IPS-15b (cell line): ENCODE data around the gene GGA2.
A peak's percentile ranks its signal among the peaks of the same experiment; 100 is the strongest.
"Not testable (repeated sequence)": the region's sequence is repeated elsewhere in the genome, so short reads cannot be mapped to it uniquely, and the experiment has no call there.

Experiments
- H3K27me3 ChIP-seq: one replicate; pipeline ENCODE4 v1.6.1; 2013; ENCODE audit warnings: low read length; ENCODE audit not compliant: control insufficient read depth, insufficient read depth
- H3K36me3 ChIP-seq: one replicate; pipeline ENCODE4 v1.6.1; 2013; ENCODE audit warnings: low read length; ENCODE audit not compliant: control insufficient read depth, insufficient read depth
- H3K4me1 ChIP-seq: one replicate; pipeline ENCODE4 v1.6.1; 2013; ENCODE audit warnings: mild to moderate bottlenecking, low read length; ENCODE audit not compliant: control insufficient read depth, insufficient read depth
- H3K4me3 ChIP-seq: one replicate; pipeline ENCODE4 v1.5.1; 2013; ENCODE audit warnings: low read depth, low read length
- H3K9ac ChIP-seq: one replicate; pipeline ENCODE4 v1.6.1; 2013; ENCODE audit warnings: low read depth, mild to moderate bottlenecking, low read length
- H3K9me3 ChIP-seq: one replicate; pipeline ENCODE4 v1.6.1; 2013; ENCODE audit warnings: mild to moderate bottlenecking, low read length; ENCODE audit not compliant: control insufficient read depth, insufficient read depth

GGA2 gene

GRCh38 chr16:23510164-23510914, at the start of gene GGA2:
Gene GGA2 (minus strand): TSS chr16:23510494. CDS start chr16:23510411, 83 bp downstream.
- peak within 1 kb of the TSS; percentile 89 for H3K9ac ChIP-seq
- H3K4me1 ChIP-seq, result peaks cover 5% of the 10 kb centered on the region
- H3K9me3 ChIP-seq, result no peaks in the 10 kb centered on the region
- H3K36me3 ChIP-seq, result peaks cover 4% of the 10 kb centered on the region
- H3K27me3 ChIP-seq, result no peaks in the 10 kb centered on the region
- peak within 1 kb of the TSS; percentile 84 for H3K4me3 ChIP-seq

GRCh38 chr16:23557779-23558702, 47.7 kb upstream of the GGA2 start:
- Histone ChIP-seq H3K9me3 (no peaks in the 10 kb centered on the region), H3K4me3 (peak overlapping the region; percentile 94), H3K4me1 (peaks cover 5% of the 10 kb centered on the region), H3K27me3 (no peaks in the 10 kb centered on the region), H3K9ac (peak overlapping the region; percentile 98), H3K36me3 (peaks cover 19% of the 10 kb centered on the region)

GRCh38 chr16:23556881-23557778, 46.8 kb upstream of the GGA2 start, which contains the start of the genes EARS2 and UBFD1:
Gene EARS2 (minus strand): TSS chr16:23557350. CDS start chr16:23557343, 7 bp downstream.
Gene UBFD1 (plus strand): TSS chr16:23557727. CDS start chr16:23557743, 16 bp downstream.
- H3K4me3 ChIP-seq, result peak within 1 kb of the TSS; percentile 94
- no peaks in the 10 kb centered on the region for H3K27me3 ChIP-seq
- H3K9ac ChIP-seq, result peak within 1 kb of the TSS; percentile 98
- peaks cover 18% of the 10 kb centered on the region for H3K36me3 ChIP-seq
- H3K4me1 ChIP-seq, result peaks cover 5% of the 10 kb centered on the region
- H3K9me3 ChIP-seq, result no peaks in the 10 kb centered on the region

GRCh38 chr16:23554536-23554935, 44.2 kb upstream of the GGA2 start:
- Histone ChIP-seq H3K27me3 (no peaks in the 10 kb centered on the region), H3K9me3 (no peaks in the 10 kb centered on the region), H3K4me3 (no peak overlapping the region), H3K36me3 (peaks cover 27% of the 10 kb centered on the region), H3K4me1 (peaks cover 5% of the 10 kb centered on the region), H3K9ac (no peak overlapping the region)

GRCh38 chr16:23552161-23552560, 41.9 kb upstream of the GGA2 start:
- H3K27me3 ChIP-seq, result no peaks in the 10 kb centered on the region
- peaks cover 32% of the 10 kb centered on the region for H3K36me3 ChIP-seq
- H3K9ac ChIP-seq, result no peak overlapping the region
- H3K4me1 ChIP-seq, result peaks cover 3% of the 10 kb centered on the region
- no peaks in the 10 kb centered on the region for H3K9me3 ChIP-seq
- H3K4me3 ChIP-seq, result no peak overlapping the region

- Histone ChIP-seq H3K36me3 (peaks cover 48% of the 10 kb centered on the region), H3K9me3 (no peaks in the 10 kb centered on the region), H3K4me3 (no peak overlapping the region), H3K27me3 (no peaks in the 10 kb centered on the region), H3K4me1 (no peaks in the 10 kb centered on the region), H3K9ac (no peak overlapping the region)
These were observed 39.6 kb upstream of the GGA2 start for GRCh38 chr16:23549938-23550337.

- Histone ChIP-seq H3K4me3 (no peak overlapping the region), H3K9me3 (no peaks in the 10 kb centered on the region), H3K36me3 (peaks cover 42% of the 10 kb centered on the region), H3K4me1 (no peaks in the 10 kb centered on the region), H3K9ac (no peak overlapping the region), H3K27me3 (no peaks in the 10 kb centered on the region)
These were observed 34.1 kb upstream of the GGA2 start for GRCh38 chr16:23544436-23544835.

- not testable (repeated sequence) for H3K9me3 ChIP-seq, H3K4me1 ChIP-seq, H3K4me3 ChIP-seq, H3K27me3 ChIP-seq, H3K9ac ChIP-seq
- H3K36me3 ChIP-seq, result peaks cover 36% of the 10 kb centered on the region
These were observed 30.5 kb upstream of the GGA2 start for GRCh38 chr16:23540817-23541178.

- H3K36me3 ChIP-seq, result peaks cover 34% of the 10 kb centered on the region
These were observed 29.9 kb upstream of the GGA2 start for GRCh38 chr16:23539984-23540816.

GRCh38 chr16:23538919-23539278, 28.6 kb upstream of the GGA2 start:
- H3K27me3 ChIP-seq, result no peaks in the 10 kb centered on the region
- no peaks in the 10 kb centered on the region for H3K4me1 ChIP-seq
- H3K9ac ChIP-seq, result no peak overlapping the region
- H3K36me3 ChIP-seq, result peaks cover 36% of the 10 kb centered on the region
- H3K9me3 ChIP-seq, result no peaks in the 10 kb centered on the region
- H3K4me3 ChIP-seq, result no peak overlapping the region

More at GRCh38 chr16:23539984-23540816, 29.9 kb upstream of the GGA2 start:
- Histone ChIP-seq H3K4me1 (no peaks in the 10 kb centered on the region), H3K9ac (no peak overlapping the region), H3K4me3 (no peak overlapping the region), H3K27me3 (no peaks in the 10 kb centered on the region), H3K9me3 (no peaks in the 10 kb centered on the region)
